ENCODE results near the gene CDC6. TPM values are rescaled to one million over a fixed set of nuclear protein-coding genes. Genes with fewer than 3 reads are reported as not detected.

The CDC6 gene
- total RNA-seq, 4 donors from 2014 or later, result 0.27 to 0.75 (median 0.66) TPM; not detected in 1

DNA sequence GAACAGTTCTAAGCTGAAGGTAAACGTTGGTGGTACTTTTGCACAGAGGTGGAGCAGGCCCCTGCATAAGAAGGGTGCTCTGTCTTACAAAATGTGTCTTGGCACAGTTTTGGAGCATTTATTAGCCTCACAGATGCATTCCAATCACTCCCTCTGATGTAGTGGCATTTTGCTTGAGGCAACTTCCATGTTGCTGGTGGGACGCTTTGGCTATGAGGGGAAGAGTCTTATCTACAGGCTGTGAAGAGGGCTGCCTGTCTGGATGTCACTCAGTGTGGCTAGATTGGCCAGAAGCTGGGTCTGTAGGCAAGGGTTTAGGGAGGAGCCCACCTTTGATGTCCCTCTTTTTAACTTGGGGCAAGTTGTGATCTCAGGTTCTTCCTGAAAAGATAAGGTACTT, 18.7 kb downstream of the CDC6 start:
- intact Hi-C loops (cut with DNase I; ENCODE audit: low total_unique reads) (no loop called here), in situ Hi-C loops (cut with MboI; ENCODE audit: low sequenced_read_pairs in 4 of 4) (loop anchor here in 1 of 4 donors (10.0 kb wide), 1 partner anchor 108 kb away; the partner anchor contains the start of gene TOP2A)
- ATAC-seq (no peak), DNase-seq (no peak)
- Histone ChIP-seq H3K4me1 (peaks cover 54 to 68% of the 10 kb centered on the region in 2 donors), H3K9me3 (no peaks in the 10 kb centered on the region), H3K27me3 (no peaks in the 10 kb centered on the region), H3K4me3 (no peak overlapping the region), H3K27ac (peak overlapping the region in 2 of 4 donors; percentile 95 to 100), H3K36me3 (no peaks in the 10 kb centered on the region)
- TF ChIP-seq POLR2A (IDR thresholded peaks at IDR 0.05), result no peak
- TF ChIP-seq, protein P1, sequence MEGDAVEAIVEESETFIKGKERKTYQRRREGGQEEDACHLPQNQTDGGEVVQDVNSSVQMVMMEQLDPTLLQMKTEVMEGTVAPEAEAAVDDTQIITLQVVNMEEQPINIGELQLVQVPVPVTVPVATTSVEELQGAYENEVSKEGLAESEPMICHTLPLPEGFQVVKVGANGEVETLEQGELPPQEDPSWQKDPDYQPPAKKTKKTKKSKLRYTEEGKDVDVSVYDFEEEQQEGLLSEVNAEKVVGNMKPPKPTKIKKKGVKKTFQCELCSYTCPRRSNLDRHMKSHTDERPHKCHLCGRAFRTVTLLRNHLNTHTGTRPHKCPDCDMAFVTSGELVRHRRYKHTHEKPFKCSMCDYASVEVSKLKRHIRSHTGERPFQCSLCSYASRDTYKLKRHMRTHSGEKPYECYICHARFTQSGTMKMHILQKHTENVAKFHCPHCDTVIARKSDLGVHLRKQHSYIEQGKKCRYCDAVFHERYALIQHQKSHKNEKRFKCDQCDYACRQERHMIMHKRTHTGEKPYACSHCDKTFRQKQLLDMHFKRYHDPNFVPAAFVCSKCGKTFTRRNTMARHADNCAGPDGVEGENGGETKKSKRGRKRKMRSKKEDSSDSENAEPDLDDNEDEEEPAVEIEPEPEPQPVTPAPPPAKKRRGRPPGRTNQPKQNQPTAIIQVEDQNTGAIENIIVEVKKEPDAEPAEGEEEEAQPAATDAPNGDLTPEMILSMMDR (IDR thresholded peaks at IDR 0.05 in 4 of 5, conservative IDR thresholded peaks at IDR 0.05 in 1 of 5), result no peak

DNA sequence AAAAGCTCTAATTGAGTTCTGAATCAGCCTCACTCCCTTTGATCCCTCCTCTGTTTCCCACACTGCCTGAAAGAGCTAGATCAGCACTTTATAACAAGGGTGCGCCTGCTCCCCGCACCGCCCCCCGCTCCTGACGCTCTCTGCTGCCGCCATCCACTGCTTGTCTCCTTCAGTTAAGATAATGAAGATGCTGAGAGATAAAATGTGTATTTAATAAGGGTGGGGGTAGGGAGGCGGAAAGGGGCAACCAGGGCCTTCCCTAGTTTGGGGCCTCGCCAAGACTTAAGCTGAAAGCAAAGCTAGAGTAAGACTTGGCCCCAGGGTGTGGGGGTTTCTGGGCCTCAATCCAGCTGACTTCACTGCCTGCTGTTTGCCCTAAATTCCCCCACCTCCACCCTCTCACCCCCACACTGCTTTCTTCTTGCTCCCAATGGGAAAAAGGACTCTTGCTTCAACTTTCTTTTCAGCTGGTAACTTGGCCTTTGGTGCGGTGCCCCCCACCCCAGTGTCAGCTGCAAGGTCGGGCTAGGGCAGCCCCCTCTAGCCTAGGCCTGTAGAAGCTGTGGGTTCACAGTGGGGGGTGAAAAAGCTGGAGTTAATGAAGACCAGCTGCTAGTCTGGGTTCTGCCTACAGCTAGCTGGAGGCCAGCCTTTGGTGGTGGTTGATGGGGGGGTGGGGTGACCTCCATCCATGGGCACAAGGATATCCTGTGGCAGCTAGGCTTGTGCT, 19.5 kb downstream of the CDC6 start:
- H3K4me3 ChIP-seq, result no peak overlapping the region
- H3K27me3 ChIP-seq, result no peaks in the 10 kb centered on the region
- H3K27ac ChIP-seq, result peak overlapping the region; percentile 95 to 100 (median 98)
- TF ChIP-seq, protein P1 (IDR thresholded peaks at IDR 0.05 in 4 of 5, conservative IDR thresholded peaks at IDR 0.05 in 1 of 5), result no peak
- TF ChIP-seq POLR2A (IDR thresholded peaks at IDR 0.05), result no peak
- no peaks in the 10 kb centered on the region for H3K9me3 ChIP-seq
- intact Hi-C loops (cut with DNase I; ENCODE audit: low total_unique reads), result no loop called here
- no peaks in the 10 kb centered on the region for H3K36me3 ChIP-seq
- DNase-seq, result no peak
- in situ Hi-C loops (cut with MboI; ENCODE audit: low sequenced_read_pairs in 4 of 4), result loop anchor here in 1 of 4 donors (10.0 kb wide), 1 partner anchor 108 kb away; the partner anchor contains the start of gene TOP2A
- no peak for ATAC-seq
- H3K4me1 ChIP-seq, result peaks cover 62 to 76% of the 10 kb centered on the region in 2 donors

DNA sequence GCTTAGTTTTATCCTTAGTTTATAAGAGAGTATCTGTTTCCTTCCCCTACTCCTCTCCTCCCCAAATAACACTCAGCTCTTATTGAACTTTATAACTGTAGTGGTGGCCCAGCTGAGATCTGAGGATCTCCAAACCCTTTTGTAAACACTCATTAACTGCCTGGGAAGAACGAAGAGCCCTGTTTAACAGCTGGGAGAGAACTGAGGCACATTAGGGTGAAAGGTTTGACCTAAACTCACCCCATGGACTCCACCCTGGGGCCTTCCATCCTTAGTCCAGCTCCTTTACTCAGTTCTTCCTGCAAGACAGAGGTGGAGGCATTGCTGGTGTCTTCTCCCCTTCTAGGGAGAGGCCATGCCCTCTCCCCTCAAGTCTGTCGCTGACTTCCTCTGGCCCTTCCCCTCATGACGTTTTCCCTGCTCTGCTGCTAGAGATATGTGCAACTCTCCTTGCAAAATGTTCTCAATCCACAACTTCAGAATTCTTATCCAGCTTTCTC, 20.1 kb downstream of the CDC6 start:
- intact Hi-C loops (cut with DNase I; ENCODE audit: low total_unique reads), result no loop called here
- no peaks in the 10 kb centered on the region for H3K9me3 ChIP-seq
- DNase-seq (no peak), ATAC-seq (no peak)
- H3K4me1 ChIP-seq, result peaks cover 68 to 81% of the 10 kb centered on the region in 2 donors
- peak overlapping the region; percentile 95 to 100 (median 98) for H3K27ac ChIP-seq
- no peaks in the 10 kb centered on the region for H3K36me3 ChIP-seq
- in situ Hi-C loops (cut with MboI; ENCODE audit: low sequenced_read_pairs in 4 of 4), result loop anchor here in 1 of 4 donors (10.0 kb wide), 1 partner anchor 107 kb away; the partner anchor contains the start of gene TOP2A
- no peaks in the 10 kb centered on the region for H3K27me3 ChIP-seq
- TF ChIP-seq POLR2A (IDR thresholded peaks at IDR 0.05), result no peak
- TF ChIP-seq, protein P1 (IDR thresholded peaks at IDR 0.05 in 4 of 5, conservative IDR thresholded peaks at IDR 0.05 in 1 of 5), result no peak
- no peak overlapping the region for H3K4me3 ChIP-seq

DNA sequence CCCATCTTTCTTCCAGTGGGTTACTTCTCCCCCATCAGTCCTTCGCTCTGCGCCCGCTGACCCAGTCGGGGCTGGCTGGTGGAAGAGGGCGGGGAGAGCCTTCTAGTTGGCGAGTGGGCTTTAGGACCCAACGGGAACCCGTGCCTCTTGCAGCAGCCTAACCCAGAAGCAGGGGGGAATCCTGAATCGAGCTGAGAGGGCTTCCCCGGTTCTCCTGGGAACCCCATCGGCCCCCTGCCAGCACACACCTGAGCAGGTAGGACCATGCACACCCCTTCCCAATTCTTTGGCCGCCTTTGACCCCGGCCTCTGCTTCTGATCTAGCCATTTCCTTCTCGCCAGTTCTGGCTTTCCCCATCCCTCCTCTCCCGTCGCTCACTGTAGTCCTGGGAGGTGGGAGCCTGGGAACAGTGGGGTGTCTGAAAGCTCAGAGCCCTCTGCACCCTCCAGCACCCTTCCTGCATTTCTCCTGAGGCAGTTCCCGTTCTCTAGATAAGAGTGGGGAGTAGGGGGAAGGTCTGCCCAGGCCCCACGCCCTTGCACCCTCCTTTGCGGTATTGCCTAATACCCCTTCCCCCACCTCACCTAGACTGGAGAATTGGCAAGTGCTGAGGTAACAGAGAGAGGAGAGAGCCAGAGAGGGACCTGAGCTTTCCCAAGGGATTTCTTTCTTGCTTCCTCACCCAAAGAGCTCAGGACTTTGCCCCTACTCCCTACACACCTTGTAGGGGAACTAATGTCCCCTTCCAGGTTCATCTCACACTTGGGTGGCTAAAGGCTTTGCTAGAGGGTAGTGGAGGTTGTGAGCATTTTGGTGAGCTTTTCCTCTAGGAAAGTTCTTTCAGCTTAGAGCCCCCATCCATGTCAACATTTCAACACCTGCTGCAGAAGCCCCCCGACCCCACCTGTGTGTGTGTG, 21.6 kb downstream of the CDC6 start, which contains the start of gene RARA:
Gene RARA, plus strand, starts transcription at position 150 of the 918 bp plus-strand sequence. CDS start 22,039 bp downstream, outside the sequence.
- no peak for TF ChIP-seq POLR2A (IDR thresholded peaks at IDR 0.05)
- H3K27me3 ChIP-seq, result no peaks in the 10 kb centered on the region
- no peak for ATAC-seq
- H3K36me3 ChIP-seq, result no peaks in the 10 kb centered on the region
- peaks cover 72 to 81% of the 10 kb centered on the region in 2 donors for H3K4me1 ChIP-seq
- in situ Hi-C loops (cut with MboI; ENCODE audit: low sequenced_read_pairs in 4 of 4), result loop anchor here in 1 of 4 donors (10.0 kb wide), 1 partner anchor 106 kb away; the partner anchor contains the start of gene TOP2A
- intact Hi-C loops (cut with DNase I; ENCODE audit: low total_unique reads), result loop anchor here (1.0 kb wide), 1 partner anchor 35 kb away; no protein-coding TSS in a partner anchor
- H3K9me3 ChIP-seq, result no peaks in the 10 kb centered on the region
- DNase-seq, result peak in 1 of 2 donors; percentile 51
- H3K4me3 ChIP-seq, result peak within 1 kb of the TSS; percentile 27 to 45 (median 36)
- H3K27ac ChIP-seq, result peak within 1 kb of the TSS; percentile 95 to 100 (median 98)

Measured in gastrocnemius medialis (tissue), 4 donors.